Endodermal cell (in vitro differentiated cells): ENCODE data around the gene CYP4F11. TPM values are rescaled to one million over a fixed set of nuclear protein-coding genes. Genes with fewer than 3 reads are reported as not detected.

Experiments
- DNase-seq: peaks from one replicate; pipeline ENCODE4 v3.0.0-alpha.2; 2017
- H3K27ac ChIP-seq: 2 replicates; pipeline ENCODE4 v1.5.1; 2013; ENCODE audit warnings: mild to moderate bottlenecking, low read depth, low read length, moderate library complexity
- H3K27me3 ChIP-seq: 2 replicates; pipeline ENCODE4 v1.6.1; 2013; ENCODE audit warnings: mild to moderate bottlenecking, low read length, moderate library complexity; ENCODE audit not compliant: insufficient read depth, control insufficient read depth, poor library complexity, severe bottlenecking
- H3K36me3 ChIP-seq: 2 replicates; pipeline ENCODE4 v1.7.0; 2013; ENCODE audit warnings: mild to moderate bottlenecking, low read length, moderate library complexity; ENCODE audit not compliant: control insufficient read depth, insufficient read depth
- H3K4me1 ChIP-seq: one replicate; pipeline ENCODE4 v1.7.0; 2013; ENCODE audit warnings: low read length; ENCODE audit not compliant: control insufficient read depth, insufficient read depth
- H3K4me3 ChIP-seq: 2 replicates; pipeline ENCODE4 v1.5.1; 2013; ENCODE audit warnings: mild to moderate bottlenecking, low read length, moderate library complexity
- H3K9ac ChIP-seq: 2 replicates; pipeline ENCODE4 v1.6.1; 2013; ENCODE audit warnings: mild to moderate bottlenecking, low read length, moderate library complexity; ENCODE audit not compliant: poor library complexity, severe bottlenecking; ENCODE audit errors: extremely low read depth
- H3K9me3 ChIP-seq: 2 replicates; pipeline ENCODE4 v1.6.1; 2013; ENCODE audit warnings: mild to moderate bottlenecking, low read length, moderate library complexity; ENCODE audit not compliant: control insufficient read depth
- H3K27ac Mint-ChIP-seq: 2 replicates; pipeline ENCODE4 v1.8.0; 2020; ENCODE audit warnings: mixed read lengths
- H3K27me3 Mint-ChIP-seq: 2 replicates; pipeline ENCODE4 v1.8.0; 2021; ENCODE audit warnings: mild to moderate bottlenecking, mixed read lengths; ENCODE audit not compliant: insufficient read depth
- H3K36me3 Mint-ChIP-seq: 2 replicates; pipeline ENCODE4 v1.8.0; 2020; ENCODE audit warnings: low read depth, mixed read lengths
- H3K4me1 Mint-ChIP-seq: 2 replicates; pipeline ENCODE4 v1.8.0; 2020; ENCODE audit warnings: mixed read lengths
- H3K4me3 Mint-ChIP-seq: 2 replicates; pipeline ENCODE4 v1.8.0; 2020; ENCODE audit warnings: mild to moderate bottlenecking, moderate library complexity, mixed read lengths
- H3K9me3 Mint-ChIP-seq: 2 replicates; pipeline ENCODE4 v1.8.0; 2020; ENCODE audit warnings: mild to moderate bottlenecking, mixed read lengths
- whole genome bisulfite sequencing, 2 experiments: methylation state at CpG; one replicate each; pipeline versions ENCODE4 v1.1.5 to v1.1.7; 2013; ENCODE audit warnings: missing lambda C conversion rate in 2 of 2, mixed read lengths in 1 of 2; ENCODE audit not compliant: insufficient coverage in 1 of 2, insufficient read length in 1 of 2; 5-methylcytosine and 5-hydroxymethylcytosine counted together
- total RNA-seq, 2 donors: library from RNA; stranded (reverse); fragmentation: NEBNext Ultra II Directional in 1 of 2; extraction: Animal tissue kit (Norgen Biotek cat#: 25700) in 1 of 2; gene quantifications; 2 replicates in 1 of 2; 3 replicates in 1 of 2; pipeline ENCODE4 v1.2.1, GENCODE V29; 2021
- TF ChIP-seq, protein P1 (sequence below): fragments of 200-600 bp; sonication (generic); conservative IDR thresholded peaks from 2 replicates; pipeline ENCODE4 v1.5.0; 2021; ENCODE audit warnings: antibody characterized with exemption, mild to moderate bottlenecking

The CYP4F11 gene
- total RNA-seq, 2 donors from 2014 or later, result not detected

DNA sequence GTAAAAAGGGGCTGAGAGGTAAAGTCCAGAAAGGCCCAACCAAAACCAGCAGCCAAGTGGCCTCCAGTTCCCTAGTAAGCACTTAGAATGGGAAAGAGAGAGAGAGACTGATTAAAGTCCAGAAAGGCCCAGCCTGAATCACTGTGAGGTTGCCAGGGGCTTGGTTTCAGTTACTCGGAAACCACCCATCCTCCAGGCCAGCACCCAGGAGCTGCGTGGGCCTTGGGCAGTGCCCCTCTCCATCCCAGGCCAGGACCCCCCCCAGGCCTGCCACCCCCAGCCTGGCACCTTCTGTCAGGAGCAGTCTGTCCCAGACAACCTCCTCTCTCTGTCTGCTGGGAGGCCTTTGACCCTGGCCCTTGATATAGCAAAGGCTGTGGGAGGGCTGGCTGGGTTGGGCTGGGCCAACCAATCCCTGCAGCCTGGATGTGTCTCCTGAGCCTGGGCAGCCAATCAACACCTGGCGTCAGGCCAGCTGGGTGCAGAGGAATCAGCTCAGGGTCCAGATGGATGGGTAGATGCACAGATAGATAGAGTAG is 36.5 kb downstream of the CYP4F11 start, which contains the start of gene CYP4F2:
Gene CYP4F2, minus strand, starts transcription at position 337 of the 539 bp plus-strand sequence. CDS start 463 bp downstream, outside the sequence.
- Mint-ChIP-seq H3K4me3 (no peak within 1 kb of the TSS), H3K36me3 (no peaks in the 10 kb centered on the region), H3K27ac (no peak within 1 kb of the TSS), H3K9me3 (peaks cover 29% of the 10 kb centered on the region), H3K4me1 (no peaks in the 10 kb centered on the region), H3K27me3 (no peaks in the 10 kb centered on the region)
- H3K27me3 ChIP-seq, result no peaks in the 10 kb centered on the region
- H3K27ac ChIP-seq, result no peak within 1 kb of the TSS
- no peaks in the 10 kb centered on the region for H3K4me1 ChIP-seq
- TF ChIP-seq, protein P1, sequence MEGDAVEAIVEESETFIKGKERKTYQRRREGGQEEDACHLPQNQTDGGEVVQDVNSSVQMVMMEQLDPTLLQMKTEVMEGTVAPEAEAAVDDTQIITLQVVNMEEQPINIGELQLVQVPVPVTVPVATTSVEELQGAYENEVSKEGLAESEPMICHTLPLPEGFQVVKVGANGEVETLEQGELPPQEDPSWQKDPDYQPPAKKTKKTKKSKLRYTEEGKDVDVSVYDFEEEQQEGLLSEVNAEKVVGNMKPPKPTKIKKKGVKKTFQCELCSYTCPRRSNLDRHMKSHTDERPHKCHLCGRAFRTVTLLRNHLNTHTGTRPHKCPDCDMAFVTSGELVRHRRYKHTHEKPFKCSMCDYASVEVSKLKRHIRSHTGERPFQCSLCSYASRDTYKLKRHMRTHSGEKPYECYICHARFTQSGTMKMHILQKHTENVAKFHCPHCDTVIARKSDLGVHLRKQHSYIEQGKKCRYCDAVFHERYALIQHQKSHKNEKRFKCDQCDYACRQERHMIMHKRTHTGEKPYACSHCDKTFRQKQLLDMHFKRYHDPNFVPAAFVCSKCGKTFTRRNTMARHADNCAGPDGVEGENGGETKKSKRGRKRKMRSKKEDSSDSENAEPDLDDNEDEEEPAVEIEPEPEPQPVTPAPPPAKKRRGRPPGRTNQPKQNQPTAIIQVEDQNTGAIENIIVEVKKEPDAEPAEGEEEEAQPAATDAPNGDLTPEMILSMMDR, result no peak
- no peak within 1 kb of the TSS for H3K4me3 ChIP-seq
- 80 to 89% methylated on average over 2 to 3 of the region's 3 CpGs for WGBS, 2 experiments
- DNase-seq, result no peak
- no peak within 1 kb of the TSS for H3K9ac ChIP-seq
- no peaks in the 10 kb centered on the region for H3K36me3 ChIP-seq
- H3K9me3 ChIP-seq, result peaks cover 52% of the 10 kb centered on the region

DNA sequence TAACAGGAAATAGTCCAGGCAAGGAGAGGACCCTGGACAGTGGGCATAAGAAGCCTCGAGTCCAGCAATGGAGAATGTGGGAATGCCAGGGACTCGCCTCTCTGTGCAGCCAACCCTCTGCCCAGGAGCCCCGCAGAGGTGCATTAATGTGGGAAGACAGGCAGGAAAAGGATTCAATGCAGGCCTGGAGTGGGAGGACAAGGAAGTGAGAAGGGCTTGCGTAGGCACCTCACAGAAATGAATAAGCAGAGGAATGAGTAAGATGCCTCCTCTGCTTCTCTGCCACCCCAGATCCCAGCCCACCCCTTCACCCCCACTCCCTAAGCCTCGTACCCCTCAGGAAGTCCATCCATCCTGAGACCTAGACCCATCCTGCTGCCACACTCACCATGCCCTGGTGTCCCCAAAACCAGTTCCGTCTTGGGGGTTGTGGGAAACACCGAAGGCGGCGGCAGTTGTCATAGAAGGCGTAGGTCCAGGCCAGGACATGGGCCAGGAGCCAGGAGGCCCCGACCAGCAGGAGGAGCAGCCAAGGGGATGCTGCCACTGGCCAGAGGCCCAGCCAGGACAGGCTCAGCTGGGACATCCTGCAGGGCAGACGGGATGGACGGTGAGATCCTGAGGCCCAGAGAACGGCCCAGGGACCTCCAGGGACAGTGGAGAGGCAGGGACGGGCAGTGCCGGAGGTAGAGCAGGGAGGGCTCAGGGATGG is 37.1 kb downstream of the CYP4F11 start:
- no peaks in the 10 kb centered on the region for H3K36me3 ChIP-seq
- 79 to 83% methylated on average over 8 to 16 of the region's 16 CpGs for WGBS, 2 experiments
- H3K9ac ChIP-seq, result no peak overlapping the region
- Mint-ChIP-seq H3K4me3 (no peak overlapping the region), H3K27me3 (no peaks in the 10 kb centered on the region), H3K36me3 (no peaks in the 10 kb centered on the region), H3K9me3 (peaks cover 23% of the 10 kb centered on the region), H3K27ac (no peak overlapping the region), H3K4me1 (no peaks in the 10 kb centered on the region)
- H3K27me3 ChIP-seq, result no peaks in the 10 kb centered on the region
- TF ChIP-seq, protein P1, result no peak
- H3K4me1 ChIP-seq, result no peaks in the 10 kb centered on the region
- H3K27ac ChIP-seq, result no peak overlapping the region
- DNase-seq, result no peak
- H3K9me3 ChIP-seq, result peaks cover 59% of the 10 kb centered on the region
- H3K4me3 ChIP-seq, result no peak overlapping the region

DNA sequence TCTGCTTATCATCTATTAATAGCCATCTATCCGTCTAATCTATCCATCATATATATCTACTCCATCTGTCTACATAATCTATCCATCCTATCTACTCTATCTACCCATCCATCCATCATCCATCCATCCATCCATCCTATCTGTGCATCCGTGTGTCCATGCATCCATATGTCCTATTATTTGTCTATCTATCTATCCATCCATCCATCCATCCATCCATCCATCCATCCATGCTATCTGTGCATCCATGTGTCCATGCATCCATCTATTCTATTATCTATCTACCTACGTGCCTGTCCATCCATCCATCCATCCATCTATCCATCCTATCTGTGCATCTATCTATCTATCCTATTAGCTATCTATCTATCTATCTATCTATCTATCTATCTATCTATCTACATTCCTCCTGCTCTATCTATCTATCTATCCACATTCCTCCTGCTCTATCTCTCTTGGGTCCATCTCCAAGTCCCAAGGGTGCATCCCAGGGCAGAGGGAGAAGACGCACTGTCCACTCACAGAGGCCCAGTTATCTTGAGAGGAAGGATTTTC is 38.4 kb downstream of the CYP4F11 start:
- WGBS, 2 experiments, result 51 to 58% methylated on average over 4 of the region's 4 CpGs
- no peaks in the 10 kb centered on the region for H3K4me1 ChIP-seq
- Mint-ChIP-seq H3K27me3 (no peaks in the 10 kb centered on the region), H3K4me1 (no peaks in the 10 kb centered on the region), H3K4me3 (no peak overlapping the region), H3K27ac (no peak overlapping the region), H3K9me3 (peaks cover 10% of the 10 kb centered on the region), H3K36me3 (no peaks in the 10 kb centered on the region)
- H3K36me3 ChIP-seq, result no peaks in the 10 kb centered on the region
- H3K27me3 ChIP-seq, result no peaks in the 10 kb centered on the region
- peaks cover 61% of the 10 kb centered on the region for H3K9me3 ChIP-seq
- no peak for DNase-seq
- H3K4me3 ChIP-seq, result no peak overlapping the region
- no peak overlapping the region for H3K27ac ChIP-seq
- no peak overlapping the region for H3K9ac ChIP-seq
- TF ChIP-seq, protein P1, result no peak
